Neural progenitor cell (in vitro differentiated cells): ENCODE measurements around the gene ANO1. TPM values are rescaled to one million over a fixed set of nuclear protein-coding genes. Genes with fewer than 3 reads are reported as not detected.

ENCODE experiments used
- DNase-seq: peaks from one replicate; pipeline ENCODE4 v3.0.0-alpha.2; 2016; ENCODE audit warnings: low spot score
- H2AFZ ChIP-seq: fragments of 200-600 bp; sonication (generic); replicated peaks from 2 replicates; pipeline ENCODE4 v1.6.1; 2016; ENCODE audit warnings: antibody characterized with exemption
- H3F3A ChIP-seq: fragments of 200-600 bp; sonication (generic); 2 replicates; pipeline ENCODE4 v1.6.1; 2016; ENCODE audit warnings: antibody characterized with exemption, low read depth
- H3K27ac ChIP-seq: fragments of 200-600 bp; sonication (generic); 2 replicates; pipeline ENCODE4 v1.5.1; 2016; ENCODE audit warnings: mild to moderate bottlenecking
- H3K27me3 ChIP-seq: fragments of 200-600 bp; sonication (generic); 2 replicates; pipeline ENCODE4 v1.6.1; 2016; ENCODE audit warnings: mild to moderate bottlenecking, moderate library complexity
- H3K36me3 ChIP-seq: fragments of 200-600 bp; sonication (generic); 2 replicates; pipeline ENCODE4 v1.5.1; 2016
- H3K4me1 ChIP-seq: fragments of 200-600 bp; sonication (generic); 2 replicates; pipeline ENCODE4 v1.6.1; 2016; ENCODE audit warnings: mixed run types
- H3K4me2 ChIP-seq: fragments of 200-600 bp; sonication (generic); 2 replicates; pipeline ENCODE4 v1.6.1; 2016
- H3K4me3 ChIP-seq: fragments of 200-600 bp; sonication (generic); 2 replicates; pipeline ENCODE4 v1.5.1; 2016
- H3K79me2 ChIP-seq: fragments of 200-600 bp; sonication (generic); 2 replicates; pipeline ENCODE4 v1.6.1; 2016; ENCODE audit warnings: low read depth
- H3K9ac ChIP-seq: fragments of 200-600 bp; sonication (generic); 2 replicates; pipeline ENCODE4 v1.6.1; 2016
- H3K9me3 ChIP-seq: fragments of 200-600 bp; sonication (generic); 2 replicates; pipeline ENCODE4 v1.5.1; 2016; ENCODE audit warnings: low read depth
- H4K20me1 ChIP-seq: fragments of 200-600 bp; sonication (generic); 2 replicates; pipeline ENCODE4 v1.6.1; 2016; ENCODE audit warnings: low read depth
- H3K27ac Mint-ChIP-seq: 3 replicates; pipeline ENCODE4 v1.8.0; 2021; ENCODE audit warnings: mixed read lengths
- H3K27me3 Mint-ChIP-seq: 2 replicates; pipeline ENCODE4 v1.8.0; 2022; ENCODE audit warnings: low read depth, mild to moderate bottlenecking, inconsistent platforms, moderate library complexity, mixed read lengths; ENCODE audit not compliant: insufficient read depth
- H3K36me3 Mint-ChIP-seq: 3 replicates; pipeline ENCODE4 v1.8.0; 2021; ENCODE audit warnings: mixed read lengths
- H3K4me1 Mint-ChIP-seq: 3 replicates; pipeline ENCODE4 v1.8.0; 2021; ENCODE audit warnings: mixed read lengths
- H3K4me3 Mint-ChIP-seq: 3 replicates; pipeline ENCODE4 v1.8.0; 2021; ENCODE audit warnings: mild to moderate bottlenecking, moderate library complexity, mixed read lengths
- H3K9me3 Mint-ChIP-seq: 3 replicates; pipeline ENCODE4 v1.8.0; 2020; ENCODE audit warnings: mixed read lengths
- CTCF ChIP-seq: fragments of 200-600 bp; sonication (generic); IDR thresholded peaks from 2 replicates; pipeline ENCODE4 v1.5.1; 2017; ENCODE audit warnings: antibody characterized with exemption, mild to moderate bottlenecking
- EZH2 ChIP-seq: fragments of 200-600 bp; sonication (generic); IDR thresholded peaks from 2 replicates; pipeline ENCODE4 v1.6.1; 2017; ENCODE audit warnings: antibody characterized with exemption, mild to moderate bottlenecking, moderate library complexity
- EZH2phosphoT487 ChIP-seq: fragments of 200-600 bp; sonication (generic); IDR thresholded peaks from 2 replicates; pipeline ENCODE4 v1.6.1; 2017; ENCODE audit warnings: antibody characterized with exemption
- total RNA-seq: library from RNA; depleted of rRNA; stranded (reverse); fragments of >200 nt; gene quantifications from 2 replicates; pipeline ENCODE4 v1.2.3, GENCODE V29; 2015; ENCODE audit warnings: low replicate concordance

ANO1 gene
- total RNA-seq, 1 donor from 2014 or later, result not detected

DNA sequence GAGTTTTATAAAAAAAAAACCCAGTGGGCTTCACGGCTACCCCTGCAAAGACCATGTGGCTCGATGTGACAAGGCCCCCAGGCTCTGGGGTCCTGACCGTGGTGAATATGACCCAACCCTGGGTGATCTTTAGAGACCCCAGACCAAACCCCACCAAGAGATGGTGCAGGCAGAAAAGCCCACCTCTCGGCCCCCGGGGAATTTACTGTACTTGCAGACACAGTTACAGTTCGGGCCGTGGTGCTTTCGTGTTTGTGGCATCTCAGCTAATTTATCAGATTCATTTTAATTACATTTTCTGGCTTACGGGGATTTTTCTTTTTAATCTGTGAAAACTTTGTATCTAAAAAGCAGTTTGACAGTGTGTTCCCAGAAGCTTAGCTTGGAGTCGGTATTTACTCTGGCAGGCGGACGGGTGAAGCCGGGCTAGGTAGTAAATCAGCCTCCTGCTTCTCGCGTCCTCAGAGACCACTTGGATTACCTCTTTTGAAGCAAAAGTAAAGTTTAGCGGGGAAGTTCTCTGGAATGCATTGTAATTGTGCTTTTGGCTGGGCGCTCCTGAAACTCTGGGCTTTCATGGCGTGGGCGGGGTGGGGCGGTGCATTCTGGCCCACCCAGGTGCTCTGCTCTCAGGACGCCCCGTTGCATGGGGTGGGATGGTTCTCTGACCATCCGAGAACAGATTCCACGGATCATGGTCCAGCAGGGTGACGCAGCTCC is 25.3 kb downstream of the ANO1 start:
- Mint-ChIP-seq H3K4me1 (peaks cover 44% of the 10 kb centered on the region), H3K36me3 (no peaks in the 10 kb centered on the region), H3K27me3 (peaks cover 30% of the 10 kb centered on the region), H3K4me3 (no peak overlapping the region), H3K9me3 (no peaks in the 10 kb centered on the region), H3K27ac (peak overlapping the region; percentile 50)
- Histone ChIP-seq H4K20me1 (no peaks in the 10 kb centered on the region), H3K79me2 (no peaks in the 10 kb centered on the region), H3K9ac (no peak overlapping the region), H3K27me3 (no peaks in the 10 kb centered on the region), H3K9me3 (no peaks in the 10 kb centered on the region), H3K4me3 (no peak overlapping the region), H3K4me1 (peaks cover 36% of the 10 kb centered on the region), H2AFZ (no peak overlapping the region), H3K4me2 (peak overlapping the region; percentile 29), H3K36me3 (no peaks in the 10 kb centered on the region), H3F3A (peaks cover 8% of the 10 kb centered on the region), H3K27ac (no peak overlapping the region)
- TF ChIP-seq EZH2, result no peak
- TF ChIP-seq EZH2phosphoT487, result no peak
- no peak for TF ChIP-seq CTCF
- peak; percentile 78 for DNase-seq

- H3K4me1 ChIP-seq, result peaks cover 43% of the 10 kb centered on the region
- DNase-seq, result no peak
- H3K27ac Mint-ChIP-seq, result peak overlapping the region; percentile 25
Observed at GRCh38 chr11:70104419-70104818, 26.3 kb downstream of the ANO1 start.

DNA sequence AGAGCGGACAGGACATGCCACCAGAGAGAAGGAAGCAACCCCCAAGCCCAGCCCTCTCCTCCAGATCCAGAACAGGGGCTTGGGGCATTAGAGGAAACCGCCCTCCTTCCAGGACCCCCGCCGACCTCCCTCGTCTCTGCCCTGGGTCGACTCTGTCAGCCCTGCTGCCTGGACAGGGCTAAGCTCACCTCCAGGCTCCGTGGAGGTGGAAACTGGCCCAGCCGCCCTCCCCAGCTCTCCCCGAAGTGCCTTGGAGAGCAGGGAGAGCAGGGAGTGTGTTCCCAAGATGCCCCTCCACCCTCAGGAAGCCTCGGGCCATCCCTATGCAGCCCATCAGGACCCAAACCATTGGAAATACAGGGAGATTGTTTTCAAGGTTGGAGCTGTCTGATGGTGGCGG is 26.8 kb downstream of the ANO1 start:
- peaks cover 32% of the 10 kb centered on the region for H3K27me3 Mint-ChIP-seq
- Histone ChIP-seq H3K27me3 (no peaks in the 10 kb centered on the region), H3K4me2 (no peak overlapping the region), H3K36me3 (no peaks in the 10 kb centered on the region), H3F3A (peaks cover 8% of the 10 kb centered on the region), H3K79me2 (no peaks in the 10 kb centered on the region), H2AFZ (no peak overlapping the region), H3K27ac (no peak overlapping the region), H3K4me1 (peaks cover 43% of the 10 kb centered on the region), H3K9ac (no peak overlapping the region), H4K20me1 (no peaks in the 10 kb centered on the region), H3K9me3 (no peaks in the 10 kb centered on the region), H3K4me3 (no peak overlapping the region)
- TF ChIP-seq CTCF (no peak), EZH2phosphoT487 (no peak), EZH2 (no peak)
- H3K9me3 Mint-ChIP-seq, result no peaks in the 10 kb centered on the region
- H3K36me3 Mint-ChIP-seq, result no peaks in the 10 kb centered on the region
- peaks cover 57% of the 10 kb centered on the region for H3K4me1 Mint-ChIP-seq
- H3K4me3 Mint-ChIP-seq, result no peak overlapping the region
- peak overlapping the region; percentile 25 for H3K27ac Mint-ChIP-seq
- no peak for DNase-seq

More at GRCh38 chr11:70104419-70104818, 26.3 kb downstream of the ANO1 start:
- peaks cover 52% of the 10 kb centered on the region for H3K4me1 Mint-ChIP-seq
- Histone ChIP-seq H3F3A (peaks cover 8% of the 10 kb centered on the region), H3K27me3 (no peaks in the 10 kb centered on the region), H3K9me3 (no peaks in the 10 kb centered on the region), H3K4me3 (no peak overlapping the region), H3K27ac (no peak overlapping the region), H2AFZ (no peak overlapping the region), H3K36me3 (no peaks in the 10 kb centered on the region), H4K20me1 (no peaks in the 10 kb centered on the region), H3K79me2 (no peaks in the 10 kb centered on the region), H3K4me2 (no peak overlapping the region), H3K9ac (no peak overlapping the region)
- H3K9me3 Mint-ChIP-seq, result no peaks in the 10 kb centered on the region
- H3K27me3 Mint-ChIP-seq, result peaks cover 29% of the 10 kb centered on the region
- peak overlapping the region; percentile 59 for H3K4me3 Mint-ChIP-seq
- H3K36me3 Mint-ChIP-seq, result no peaks in the 10 kb centered on the region
- TF ChIP-seq CTCF, result no peak
- no peak for TF ChIP-seq EZH2phosphoT487
- TF ChIP-seq EZH2, result no peak
